Measurements from ENCODE around the gene ROBO1. TPM values are rescaled to one million over a fixed set of nuclear protein-coding genes. Genes with fewer than 3 reads are reported as not detected.

The ROBO1 gene
- total RNA-seq, 1 experiment from 2014 or later = 35.5 TPM

GRCh38 chr3:79253271-79253670, 514.5 kb downstream of the ROBO1 start:
- no peak for TF ChIP-seq EZH2 (IDR thresholded peaks at IDR 0.05; ENCODE audit: low read length, unreplicated experiment)
- no peak for TF ChIP-seq EZH2phosphoT487 (IDR thresholded peaks at IDR 0.05; ENCODE audit: borderline replicate concordance, low read length)
- no peak for TF ChIP-seq CTCF (conservative IDR thresholded peaks at IDR 0.05; ENCODE audit: low read depth, low read length)
- no peaks in the 10 kb centered on the region for H4K20me1 ChIP-seq (ENCODE audit: low read length)
- no peak overlapping the region for H3K9ac ChIP-seq (ENCODE audit: low read length)
- ChIA-PET CTCF (no interaction called here), POLR2A (ENCODE audit: unreplicated experiment) (no interaction called here)
- intact Hi-C loops (cut with micrococcal nuclease) = no loop called here
- H2AFZ ChIP-seq (ENCODE audit: low read length) = no peak overlapping the region
- H3F3A ChIP-seq (ENCODE audit: low read length, unreplicated experiment) = no peaks in the 10 kb centered on the region
- no peaks in the 10 kb centered on the region for H3K9me3 ChIP-seq (ENCODE audit: low read length)
- BruUV-seq (replicated peaks) = no TSS peak
- DNase-seq (no peak), ATAC-seq (no peak)
- no peaks in the 10 kb centered on the region; the same call in 1 of the 2 replicates for H3K27me3 ChIP-seq (ENCODE audit: low read length)
- H3K4me1 ChIP-seq (ENCODE audit: insufficient read depth, low read length) = no peaks in the 10 kb centered on the region
- no peak overlapping the region for H3K4me2 ChIP-seq (ENCODE audit: low read length)
- no peak overlapping the region for H3K27ac ChIP-seq (ENCODE audit: low read length)
- H3K4me3 ChIP-seq (ENCODE audit: low read length) = no peak overlapping the region
- no peaks in the 10 kb centered on the region for H3K36me3 ChIP-seq (ENCODE audit: low read depth, low read length)
- H3K79me2 ChIP-seq (ENCODE audit: low read length) = no peaks in the 10 kb centered on the region
- no peaks in the 10 kb centered on the region for H3K9me2 ChIP-seq (replicated peaks; ENCODE audit: low read length)

GRCh38 chr3:79250746-79251145, 517.1 kb downstream of the ROBO1 start:
- POLR2A ChIA-PET (ENCODE audit: unreplicated experiment) = no interaction called here
- no TSS peak for BruUV-seq (replicated peaks)

More at GRCh38 chr3:79250746-79251145, 517.1 kb downstream of the ROBO1 start:
- H3K27me3 ChIP-seq (ENCODE audit: low read length) = no peaks in the 10 kb centered on the region; the same call in 1 of the 2 replicates
- no peak for ATAC-seq
- no peaks in the 10 kb centered on the region for H3K4me1 ChIP-seq (ENCODE audit: insufficient read depth, low read length)
- H3F3A ChIP-seq (ENCODE audit: low read length, unreplicated experiment) = no peaks in the 10 kb centered on the region
- H2AFZ ChIP-seq (ENCODE audit: low read length) = no peak overlapping the region
- H3K36me3 ChIP-seq (ENCODE audit: low read depth, low read length) = no peaks in the 10 kb centered on the region
- no peak overlapping the region for H3K4me3 ChIP-seq (ENCODE audit: low read length)
- DNase-seq = no peak
- no peak overlapping the region for H3K9ac ChIP-seq (ENCODE audit: low read length)
- H3K9me3 ChIP-seq (ENCODE audit: low read length) = no peaks in the 10 kb centered on the region
- intact Hi-C loops (cut with micrococcal nuclease) = no loop called here
- H3K4me2 ChIP-seq (ENCODE audit: low read length) = no peak overlapping the region
- no peaks in the 10 kb centered on the region for H3K79me2 ChIP-seq (ENCODE audit: low read length)
- H3K9me2 ChIP-seq (replicated peaks; ENCODE audit: low read length) = no peaks in the 10 kb centered on the region
- no peaks in the 10 kb centered on the region for H4K20me1 ChIP-seq (ENCODE audit: low read length)
- H3K27ac ChIP-seq (ENCODE audit: low read length) = no peak overlapping the region
- CTCF ChIA-PET = no interaction called here
- TF ChIP-seq CTCF (conservative IDR thresholded peaks at IDR 0.05; ENCODE audit: low read depth, low read length) (no peak), EZH2 (IDR thresholded peaks at IDR 0.05; ENCODE audit: low read length, unreplicated experiment) (no peak), EZH2phosphoT487 (IDR thresholded peaks at IDR 0.05; ENCODE audit: borderline replicate concordance, low read length) (no peak)

Measured in PC-3 (cell line).